H1 (cell line): ENCODE measurements around the gene MRPL36. TPM values are rescaled to one million over a fixed set of nuclear protein-coding genes. Genes with fewer than 3 reads are reported as not detected.
A peak's percentile ranks its signal among the peaks of the same experiment; 100 is the strongest.

Experiments
- CTCF ChIA-PET: fragments of 300-600 bp; sonication (Branson Sonifier 250); formaldehyde crosslinking; loops from one replicate; lab custom pipeline; 2021; ENCODE audit not compliant: partially characterized antibody; lab: Charles Lee
- POLR2A ChIA-PET: fragments of 300-600 bp; sonication (Branson Sonifier 250); formaldehyde crosslinking; loops from one replicate; lab custom pipeline; 2021; ENCODE audit warnings: inconsistent platforms; ENCODE audit not compliant: partially characterized antibody; lab: Charles Lee
- DNase-seq, 2 experiments: peaks; one replicate each; pipeline versions ENCODE4 v3.0.0 to v3.0.0-alpha.2; 2010 to 2022; ENCODE audit warnings: low spot score in 2 of 2, low read depth in 1 of 2, mixed read lengths in 1 of 2
- FAIRE-seq: peaks from 2 replicates; lab custom pipeline; 2011; peaks lifted over from hg19 to GRCh38; lab: Jason Lieb, UNC
- H2AFZ ChIP-seq: 2 replicates; pipeline ENCODE4 v1.8.1; 2012; ENCODE audit warnings: low read length, inconsistent platforms
- H2AK5ac ChIP-seq: 2 replicates; pipeline ENCODE4 v1.6.1; 2013; ENCODE audit warnings: low read depth, low read length
- H2BK120ac ChIP-seq: replicated peaks from 2 replicates; pipeline ENCODE3; 2013; ENCODE audit warnings: low read depth, low read length, inconsistent platforms
- H2BK12ac ChIP-seq: 2 replicates; pipeline ENCODE4 v1.6.1; 2013; ENCODE audit warnings: low read depth, low read length
- H2BK15ac ChIP-seq: 2 replicates; pipeline ENCODE4 v1.6.1; 2013; ENCODE audit warnings: low read length
- H2BK20ac ChIP-seq: 2 replicates; pipeline ENCODE4 v1.6.1; 2013; ENCODE audit warnings: low read length
- H2BK5ac ChIP-seq: 2 replicates; pipeline ENCODE4 v1.6.1; 2013; ENCODE audit warnings: low read depth, low read length
- H3K14ac ChIP-seq: 2 replicates; pipeline ENCODE4 v1.6.1; 2013; ENCODE audit warnings: inconsistent platforms; ENCODE audit not compliant: insufficient read length
- H3K18ac ChIP-seq: 2 replicates; pipeline ENCODE4 v1.6.1; 2013; ENCODE audit warnings: low read length; ENCODE audit errors: extremely low read depth
- H3K23ac ChIP-seq: 2 replicates; pipeline ENCODE4 v1.6.1; 2013; ENCODE audit warnings: inconsistent platforms; ENCODE audit not compliant: insufficient read length
- H3K23me2 ChIP-seq: 2 replicates; pipeline ENCODE4 v1.6.1; 2013; ENCODE audit warnings: low read depth, low read length
- H3K27ac ChIP-seq: 2 replicates; pipeline ENCODE4 v1.6.1; 2011; ENCODE audit warnings: low read depth, low read length, inconsistent platforms
- H3K27me3 ChIP-seq, 4 experiments: replicated peaks in 1 of 4; 1 replicate in 1 of 4; 2 replicates in 3 of 4; pipeline versions ENCODE4 v1.6.1 to v1.8.1; 2011 to 2013; ENCODE audit warnings: low read length in 3 of 4, mild to moderate bottlenecking in 3 of 4, inconsistent platforms in 2 of 4, mixed read lengths in 2 of 4, moderate library complexity in 1 of 4; ENCODE audit not compliant: control insufficient read depth in 3 of 4, insufficient read depth in 3 of 4; ENCODE audit errors: extremely low read depth in 1 of 4
- H3K36me3 ChIP-seq, 4 experiments: 2 replicates each; pipeline versions ENCODE4 v1.6.1 to v1.8.1; 2011 to 2013; ENCODE audit warnings: mild to moderate bottlenecking in 4 of 4, low read length in 3 of 4, moderate library complexity in 2 of 4, control low read depth in 1 of 4, inconsistent platforms in 1 of 4; ENCODE audit not compliant: insufficient read depth in 4 of 4, control insufficient read depth in 2 of 4
- H3K4ac ChIP-seq: replicated peaks from 2 replicates; pipeline ENCODE3; 2013; ENCODE audit warnings: low read length, low read depth, mixed read lengths, inconsistent platforms; ENCODE audit not compliant: insufficient read length
- H3K4me1 ChIP-seq, 4 experiments: replicated peaks in 1 of 4; 1 replicate in 1 of 4; 2 replicates in 3 of 4; pipeline versions ENCODE4 v1.6.1 to v1.8.1; 2011 to 2013; ENCODE audit warnings: low read length in 3 of 4, inconsistent platforms in 2 of 4, mixed read lengths in 1 of 4; ENCODE audit not compliant: insufficient read depth in 4 of 4, control insufficient read depth in 3 of 4
- H3K4me2 ChIP-seq, 2 experiments: 2 replicates each; pipeline versions ENCODE4 v1.6.1 to v1.8.1; 2011 to 2013; ENCODE audit warnings: low read depth in 2 of 2, low read length in 2 of 2, control low read depth in 1 of 2, inconsistent platforms in 1 of 2, mild to moderate bottlenecking in 1 of 2; ENCODE audit not compliant: insufficient read depth in 1 of 2
- H3K4me3 ChIP-seq, 4 experiments: fragments of 200-600, 300-600 bp in 1 of 4; sonication (generic), shearing (Covaris generic), sonication (Bioruptor Twin) in 1 of 4; 2 replicates each; pipeline versions ENCODE4 v1.5.1 to v1.8.1; 2011 to 2016; ENCODE audit warnings: low read length in 4 of 4, low read depth in 3 of 4, control low read depth in 2 of 4, inconsistent platforms in 2 of 4, mild to moderate bottlenecking in 2 of 4, mixed read lengths in 1 of 4, moderate library complexity in 1 of 4; ENCODE audit not compliant: insufficient read depth in 2 of 4; ENCODE audit errors: extremely low read depth in 1 of 4
- H3K56ac ChIP-seq: replicated peaks from 2 replicates; pipeline ENCODE3; 2013; ENCODE audit warnings: low read depth, mild to moderate bottlenecking, mixed read lengths, low read length, inconsistent platforms; ENCODE audit not compliant: insufficient read length
- H3K79me1 ChIP-seq: 2 replicates; pipeline ENCODE4 v1.6.1; 2013; ENCODE audit warnings: low read depth, low read length, control low read depth
- H3K79me2 ChIP-seq, 2 experiments: 2 replicates each; pipeline versions ENCODE4 v1.6.1 to v1.8.1; 2012 to 2013; ENCODE audit warnings: low read length in 2 of 2, mild to moderate bottlenecking in 2 of 2, inconsistent platforms in 1 of 2; ENCODE audit not compliant: insufficient read depth in 2 of 2, control insufficient read depth in 1 of 2
- H3K9ac ChIP-seq, 4 experiments: replicated peaks in 1 of 4; 1 replicate in 1 of 4; 2 replicates in 3 of 4; pipeline versions ENCODE4 v1.6.1 to v1.8.1; 2011 to 2013; ENCODE audit warnings: low read depth in 3 of 4, low read length in 3 of 4, control low read depth in 2 of 4, mild to moderate bottlenecking in 2 of 4, moderate library complexity in 2 of 4, inconsistent platforms in 1 of 4; ENCODE audit errors: extremely low read depth in 1 of 4
- H3K9me3 ChIP-seq, 2 experiments: 2 replicates each; pipeline versions ENCODE4 v1.6.1 to v1.8.1; 2012 to 2013; ENCODE audit warnings: mild to moderate bottlenecking in 2 of 2, moderate library complexity in 2 of 2, control low read depth in 1 of 2, inconsistent platforms in 1 of 2, low read depth in 1 of 2, low read length in 1 of 2, mixed read lengths in 1 of 2; ENCODE audit not compliant: insufficient read depth in 2 of 2
- H4K20me1 ChIP-seq, 2 experiments: replicated peaks in 1 of 2; 2 replicates each; pipeline versions ENCODE3 to v1.8.1; 2011 to 2013; ENCODE audit warnings: inconsistent platforms in 2 of 2, low read length in 2 of 2, mild to moderate bottlenecking in 1 of 2; ENCODE audit not compliant: insufficient read depth in 2 of 2, control insufficient read depth in 1 of 2
- H4K5ac ChIP-seq: 2 replicates; pipeline ENCODE4 v1.6.1; 2013; ENCODE audit warnings: low read length, low read depth, mixed read lengths, inconsistent platforms; ENCODE audit not compliant: insufficient read length
- H4K8ac ChIP-seq: 2 replicates; pipeline ENCODE4 v1.8.0; 2013; ENCODE audit warnings: mild to moderate bottlenecking, moderate library complexity, low read length, inconsistent platforms; ENCODE audit not compliant: insufficient read depth; ENCODE audit errors: extremely low read depth
- H4K91ac ChIP-seq: replicated peaks from 2 replicates; pipeline ENCODE3; 2013; ENCODE audit warnings: low read length, mixed read lengths, inconsistent platforms; ENCODE audit not compliant: insufficient read length
- GABPA ChIP-seq: IDR thresholded peaks from 2 replicates; pipeline ENCODE4 v1.6.1; 2011; ENCODE audit warnings: mild to moderate bottlenecking, low read length, moderate library complexity, borderline replicate concordance; ENCODE audit not compliant: insufficient read depth
- YY1 ChIP-seq: IDR thresholded peaks from 2 replicates; pipeline ENCODE4 v1.6.1; 2011; ENCODE audit warnings: low read depth, mild to moderate bottlenecking, low read length
- WGBS, 2 experiments: shearing (Covaris generic) in 1 of 2; methylation state at CpG; one replicate each; pipeline versions ENCODE4 v1.1.6 to v1.1.7; 2013 to 2015; ENCODE audit warnings: low lambda C conversion rate in 2 of 2, mixed read lengths in 2 of 2, inconsistent platforms in 1 of 2, low coverage in 1 of 2, missing lambda C conversion rate in 1 of 2; ENCODE audit not compliant: insufficient replicate concordance in 2 of 2, insufficient coverage in 1 of 2, insufficient read length in 1 of 2; ENCODE audit errors: extremely low coverage in 1 of 2, missing lambda C conversion rate in 1 of 2; 5-methylcytosine and 5-hydroxymethylcytosine counted together
- polyA plus RNA-seq, 7 experiments: library from polyadenylated mRNA; depleted of rRNA in 3 of 7; stranded (reverse) in 5 of 7; unstranded in 2 of 7; fragments of >200 nt in 5 of 7; fragments of 200-250 nt in 2 of 7; gene quantifications; 1 replicate in 5 of 7; 2 replicates in 1 of 7; 4 replicates in 1 of 7; pipeline versions ENCODE4 v1.2.1 to v1.2.3, GENCODE V29; 2011 to 2013; ENCODE audit warnings: missing spikeins in 2 of 7, mixed read lengths in 2 of 7
- total RNA-seq: library from RNA; stranded (reverse); fragmentation: NEBNext Ultra II Directional; extraction: Animal tissue kit (Norgen Biotek cat#: 25700); gene quantifications from 2 replicates; pipeline ENCODE4 v1.2.1, GENCODE V29; 2021

The MRPL36 gene
- total and polyA plus RNA-seq, 2 of the 8 experiments (the other 6 are each of a cell fraction or from before 2014, with no cell fraction given) = 56.3 to 81.5 TPM

DNA sequence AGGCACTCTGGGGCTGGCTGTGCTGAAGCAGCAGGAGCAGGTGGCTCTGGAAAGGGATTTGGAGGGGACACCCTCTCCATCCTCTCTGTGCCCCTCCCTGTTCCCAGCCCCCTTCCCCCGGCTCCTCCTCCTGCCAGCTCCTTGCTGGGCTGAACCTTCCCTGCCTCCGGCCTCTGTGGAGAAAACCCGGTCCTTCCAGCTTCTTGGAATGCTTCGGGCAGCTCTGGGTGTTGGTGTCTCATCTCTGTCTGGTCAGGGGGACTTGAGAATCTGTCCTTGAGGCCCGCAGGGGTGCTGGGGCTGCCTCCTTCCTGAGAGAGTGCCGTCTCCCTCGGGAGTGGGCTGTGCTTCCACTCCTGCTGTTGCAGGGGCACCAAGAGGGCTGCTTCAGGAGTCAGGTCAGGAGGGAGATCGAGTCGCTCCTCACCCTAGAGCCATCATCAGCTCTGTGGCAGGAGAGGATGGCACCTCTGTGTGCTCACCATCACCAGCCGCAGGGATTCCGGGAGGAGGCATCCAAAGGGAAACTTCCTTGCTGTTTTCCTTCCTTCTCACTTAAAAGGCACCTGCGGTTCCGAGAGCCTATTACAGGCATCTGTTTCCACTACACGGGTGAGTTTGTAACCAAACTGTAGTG, 32.2 kb upstream of the MRPL36 start:
- H2AK5ac ChIP-seq = no peak overlapping the region
- H4K5ac ChIP-seq = no peak overlapping the region
- H2AFZ ChIP-seq = no peak overlapping the region
- H2BK120ac ChIP-seq = no peak overlapping the region
- no peaks in the 10 kb centered on the region for H3K27me3 ChIP-seq
- no peak overlapping the region for H3K56ac ChIP-seq
- no peak overlapping the region for H3K23ac ChIP-seq
- peak overlapping the region; percentile 32 for H3K4ac ChIP-seq
- H3K27ac ChIP-seq = no peak overlapping the region
- no peaks in the 10 kb centered on the region for H4K20me1 ChIP-seq
- H2BK15ac ChIP-seq = 0 out of 2 replicates have a peak overlapping the region, but pooled peaks have one; percentile 46
- H3K14ac ChIP-seq = no peak overlapping the region
- TF ChIP-seq GABPA (peak; percentile 66; the same call in 1 of the 2 replicates), YY1 (no peak)
- no peak overlapping the region for H2BK20ac ChIP-seq
- H3K79me1 ChIP-seq = no peaks in the 10 kb centered on the region
- H4K91ac ChIP-seq = peak overlapping the region; percentile 94
- no peak overlapping the region; the same call in 1 of the 2 replicates for H2BK12ac ChIP-seq
- H3K4me3 ChIP-seq = no peak overlapping the region
- 70% methylated on average over 10 of the region's 14 CpGs; no CpG with 5 or more reads in 1 of the 2 experiments for WGBS, 2 experiments
- H2BK5ac ChIP-seq = no peak overlapping the region
- FAIRE-seq (no peak), DNase-seq (no peak)
- no peaks in the 10 kb centered on the region for H3K36me3 ChIP-seq
- H3K4me2 ChIP-seq = peak overlapping the region in 1 of 2 experiments; percentile 46; a peak in 2 of 4 replicates
- no peaks in the 10 kb centered on the region for H3K9me3 ChIP-seq
- ChIA-PET CTCF (interaction anchor here (0.7 to 1.9 kb wide), 5 partner anchors 9 to 165 kb away, joined by 3 to 7 read pairs (median 3); no protein-coding TSS in a partner anchor), POLR2A (interaction anchor here (0.9 kb wide), 1 partner anchor 42 kb away, joined by 3 read pairs; no protein-coding TSS in a partner anchor)
- no peak overlapping the region; the same call in none of the 2 replicates for H3K18ac ChIP-seq
- no peaks in the 10 kb centered on the region for H3K79me2 ChIP-seq
- H3K4me1 ChIP-seq = peaks cover 3 to 21% (median 9%) of the 10 kb centered on the region in 4 experiments
- no peak overlapping the region; a peak in 1 of 7 replicates for H3K9ac ChIP-seq
- H4K8ac ChIP-seq = no peak overlapping the region
- no peaks in the 10 kb centered on the region; the same call in 1 of the 2 replicates for H3K23me2 ChIP-seq
